Measurements from ENCODE around the gene SMARCD3.

SMARCD3 gene

GRCh38 chr7:151272877-151273276, 24.4 kb upstream of the SMARCD3 start:
- DNase-seq (ENCODE audit: low spot score) = no peak

GRCh38 chr7:151272405-151272804, 23.9 kb upstream of the SMARCD3 start:
- DNase-seq (ENCODE audit: low spot score) = no peak

GRCh38 chr7:151271699-151272355, 23.3 kb upstream of the SMARCD3 start:
- no peak for DNase-seq (ENCODE audit: low spot score)

GRCh38 chr7:151269511-151269910, 21.0 kb upstream of the SMARCD3 start:
- DNase-seq (ENCODE audit: low spot score) = no peak

GRCh38 chr7:151265351-151265931, 16.9 kb upstream of the SMARCD3 start:
- no peak for DNase-seq (ENCODE audit: low spot score)

GRCh38 chr7:151264615-151265014, 16.1 kb upstream of the SMARCD3 start:
- DNase-seq (ENCODE audit: low spot score) = no peak

GRCh38 chr7:151261529-151261928, 13.0 kb upstream of the SMARCD3 start:
- no peak for DNase-seq (ENCODE audit: low spot score)

GRCh38 chr7:151260883-151261282, 12.4 kb upstream of the SMARCD3 start:
- no peak for DNase-seq (ENCODE audit: low spot score)

- DNase-seq (ENCODE audit: low spot score) = no peak
These were observed 12.0 kb upstream of the SMARCD3 start for GRCh38 chr7:151260471-151260870.

GRCh38 chr7:151257990-151258389, 9.5 kb upstream of the SMARCD3 start:
- DNase-seq (ENCODE audit: low spot score) = no peak

GRCh38 chr7:151256410-151257045, 8.0 kb upstream of the SMARCD3 start:
- no peak for DNase-seq (ENCODE audit: low spot score)

GRCh38 chr7:151255390-151255789, 6.9 kb upstream of the SMARCD3 start:
- no peak for DNase-seq (ENCODE audit: low spot score)

GRCh38 chr7:151254851-151255250, 6.4 kb upstream of the SMARCD3 start:
- no peak for DNase-seq (ENCODE audit: low spot score)

- DNase-seq (ENCODE audit: low spot score) = no peak
These were observed 5.8 kb upstream of the SMARCD3 start for GRCh38 chr7:151254316-151254715.

GRCh38 chr7:151252961-151253711, 4.6 kb upstream of the SMARCD3 start:
- DNase-seq (ENCODE audit: low spot score) = no peak

GRCh38 chr7:151252561-151252835, 4.0 kb upstream of the SMARCD3 start:
- DNase-seq (ENCODE audit: low spot score) = no peak

GRCh38 chr7:151251689-151252560, 3.4 kb upstream of the SMARCD3 start:
- DNase-seq (ENCODE audit: low spot score) = no peak

- no peak for DNase-seq (ENCODE audit: low spot score)
These were observed 2.8 kb upstream of the SMARCD3 start for GRCh38 chr7:151251328-151251688.

GRCh38 chr7:151250181-151251132, 2.0 kb upstream of the SMARCD3 start:
- DNase-seq (ENCODE audit: low spot score) = no peak

- DNase-seq (ENCODE audit: low spot score) = no peak
These were observed 1.2 kb upstream of the SMARCD3 start for GRCh38 chr7:151249732-151250072.

- DNase-seq (ENCODE audit: low spot score) = no peak
These were observed 689 bp upstream of the SMARCD3 start for GRCh38 chr7:151249034-151249731.

Data from hematopoietic multipotent progenitor cell treated with erythropoietin and hydrocortisone succinate and interleukin-3 and kit ligand, for 17 days (in vitro differentiated cells).